Measurements from ENCODE around the gene ALG13. TPM values are rescaled to one million over a fixed set of nuclear protein-coding genes. Genes with fewer than 3 reads are reported as not detected.

ALG13 gene
- total and polyA plus RNA-seq, 10 of the 15 experiments (the other 5 are each of a cell fraction or from before 2014, with no cell fraction given): 30.5 to 119 (median 51.1) TPM

DNA sequence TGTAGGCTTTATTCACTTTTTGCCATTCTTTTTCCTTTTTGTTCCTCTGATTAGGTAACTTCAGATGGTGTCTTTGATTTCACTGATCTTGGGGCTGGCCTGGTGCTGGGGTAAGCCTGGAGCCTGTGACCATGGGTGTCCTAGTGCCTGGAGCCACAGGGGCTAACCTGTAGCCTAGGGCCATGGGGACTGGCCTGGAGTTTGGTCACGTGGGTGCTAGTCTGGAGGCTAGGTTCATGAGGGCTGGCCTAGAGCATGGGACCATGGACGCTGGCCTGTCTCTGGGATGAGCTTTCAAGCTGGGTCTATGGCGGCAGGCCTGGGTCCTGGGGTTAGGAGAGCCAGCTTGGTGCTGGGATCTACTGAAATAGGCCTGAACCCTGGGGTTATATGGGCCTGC is 32.2 kb upstream of the ALG13 start (continued):
- TF ChIP-seq, protein P1, sequence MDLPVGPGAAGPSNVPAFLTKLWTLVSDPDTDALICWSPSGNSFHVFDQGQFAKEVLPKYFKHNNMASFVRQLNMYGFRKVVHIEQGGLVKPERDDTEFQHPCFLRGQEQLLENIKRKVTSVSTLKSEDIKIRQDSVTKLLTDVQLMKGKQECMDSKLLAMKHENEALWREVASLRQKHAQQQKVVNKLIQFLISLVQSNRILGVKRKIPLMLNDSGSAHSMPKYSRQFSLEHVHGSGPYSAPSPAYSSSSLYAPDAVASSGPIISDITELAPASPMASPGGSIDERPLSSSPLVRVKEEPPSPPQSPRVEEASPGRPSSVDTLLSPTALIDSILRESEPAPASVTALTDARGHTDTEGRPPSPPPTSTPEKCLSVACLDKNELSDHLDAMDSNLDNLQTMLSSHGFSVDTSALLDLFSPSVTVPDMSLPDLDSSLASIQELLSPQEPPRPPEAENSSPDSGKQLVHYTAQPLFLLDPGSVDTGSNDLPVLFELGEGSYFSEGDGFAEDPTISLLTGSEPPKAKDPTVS (IDR thresholded peaks at IDR 0.05; ENCODE audit: low read depth, low read length): no peak
- TF ChIP-seq SIN3A (IDR thresholded peaks at IDR 0.05; ENCODE audit: low read depth, low read length) (no peak), RAD21 (IDR thresholded peaks at IDR 0.05; ENCODE audit: insufficient read depth, low read depth, low read length) (no peak), CHD4 (IDR thresholded peaks at IDR 0.05) (no peak)

DNA sequence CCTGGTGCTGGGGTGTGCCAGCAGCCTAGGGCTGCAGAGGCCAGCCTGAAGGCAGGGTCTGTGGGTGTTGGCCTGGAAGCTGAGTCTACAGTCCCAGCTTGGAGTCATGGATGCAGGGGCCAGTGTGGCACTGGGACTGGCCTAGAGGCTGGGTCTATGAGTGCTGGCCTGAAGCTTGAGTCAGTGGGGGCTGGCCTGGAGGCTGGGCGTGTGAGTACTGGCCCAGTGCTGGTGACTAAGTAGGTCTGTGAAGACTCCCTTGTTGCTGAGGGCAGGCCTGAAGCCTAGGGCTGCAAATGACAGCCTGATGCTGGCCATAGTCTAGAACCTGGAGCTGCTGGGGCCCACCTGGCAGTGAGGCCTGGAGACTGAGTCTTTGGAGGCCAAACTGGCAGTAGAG is 31.3 kb upstream of the ALG13 start:
- no peak overlapping the region for H2AFZ ChIP-seq (ENCODE audit: control insufficient read depth, low read depth, low read length)
- ATAC-seq (no peak), DNase-seq (ENCODE audit: low read depth, low spot score) (no peak), FAIRE-seq (no peak)
- in situ Hi-C loops (cut with MboI) (no loop called here), intact Hi-C loops (cut with micrococcal nuclease; ENCODE audit: unreplicated experiment) (no loop called here)
- no peak overlapping the region for H3K4me2 ChIP-seq (ENCODE audit: control insufficient read depth, insufficient read depth)
- H3K36me3 ChIP-seq (ENCODE audit: control insufficient read depth in 2 of 2, insufficient read depth in 2 of 2, low read length in 1 of 2): no peaks in the 10 kb centered on the region
- H3K27ac ChIP-seq (ENCODE audit: control insufficient read depth, insufficient read depth): no peak overlapping the region
- ChIA-PET SMC1A (ENCODE audit: uncharacterized antibody, unreplicated experiment) (interaction anchor here (1.0 kb wide), 1 partner anchor 32 kb away, joined by 4 read pairs; the partner anchor contains the start of gene ALG13), POLR2A (no interaction called here), CTCF (no interaction called here), RAD21 (ENCODE audit: unreplicated experiment) (no interaction called here)
- no peaks in the 10 kb centered on the region for H4K20me1 ChIP-seq (ENCODE audit: control insufficient read depth, insufficient read depth)
- no peak overlapping the region for H3K9ac ChIP-seq (ENCODE audit: control insufficient read depth, insufficient read depth, low read length)
- TF ChIP-seq TCF7 (IDR thresholded peaks at IDR 0.05; ENCODE audit: borderline replicate concordance) (no peak), RAD51 (IDR thresholded peaks at IDR 0.05) (no peak), HDAC2 (IDR thresholded peaks at IDR 0.05) (no peak), NFIC (IDR thresholded peaks at IDR 0.05; ENCODE audit: low read depth, low read length) (no peak), SUPT20H (IDR thresholded peaks at IDR 0.05; ENCODE audit: borderline replicate concordance, control insufficient read depth, low read depth, low read length) (no peak), IKZF1 (conservative IDR thresholded peaks at IDR 0.05) (no peak), CHD1 (IDR thresholded peaks at IDR 0.05; ENCODE audit: low read depth, low read length) (no peak)
- TF ChIP-seq, protein P2, sequence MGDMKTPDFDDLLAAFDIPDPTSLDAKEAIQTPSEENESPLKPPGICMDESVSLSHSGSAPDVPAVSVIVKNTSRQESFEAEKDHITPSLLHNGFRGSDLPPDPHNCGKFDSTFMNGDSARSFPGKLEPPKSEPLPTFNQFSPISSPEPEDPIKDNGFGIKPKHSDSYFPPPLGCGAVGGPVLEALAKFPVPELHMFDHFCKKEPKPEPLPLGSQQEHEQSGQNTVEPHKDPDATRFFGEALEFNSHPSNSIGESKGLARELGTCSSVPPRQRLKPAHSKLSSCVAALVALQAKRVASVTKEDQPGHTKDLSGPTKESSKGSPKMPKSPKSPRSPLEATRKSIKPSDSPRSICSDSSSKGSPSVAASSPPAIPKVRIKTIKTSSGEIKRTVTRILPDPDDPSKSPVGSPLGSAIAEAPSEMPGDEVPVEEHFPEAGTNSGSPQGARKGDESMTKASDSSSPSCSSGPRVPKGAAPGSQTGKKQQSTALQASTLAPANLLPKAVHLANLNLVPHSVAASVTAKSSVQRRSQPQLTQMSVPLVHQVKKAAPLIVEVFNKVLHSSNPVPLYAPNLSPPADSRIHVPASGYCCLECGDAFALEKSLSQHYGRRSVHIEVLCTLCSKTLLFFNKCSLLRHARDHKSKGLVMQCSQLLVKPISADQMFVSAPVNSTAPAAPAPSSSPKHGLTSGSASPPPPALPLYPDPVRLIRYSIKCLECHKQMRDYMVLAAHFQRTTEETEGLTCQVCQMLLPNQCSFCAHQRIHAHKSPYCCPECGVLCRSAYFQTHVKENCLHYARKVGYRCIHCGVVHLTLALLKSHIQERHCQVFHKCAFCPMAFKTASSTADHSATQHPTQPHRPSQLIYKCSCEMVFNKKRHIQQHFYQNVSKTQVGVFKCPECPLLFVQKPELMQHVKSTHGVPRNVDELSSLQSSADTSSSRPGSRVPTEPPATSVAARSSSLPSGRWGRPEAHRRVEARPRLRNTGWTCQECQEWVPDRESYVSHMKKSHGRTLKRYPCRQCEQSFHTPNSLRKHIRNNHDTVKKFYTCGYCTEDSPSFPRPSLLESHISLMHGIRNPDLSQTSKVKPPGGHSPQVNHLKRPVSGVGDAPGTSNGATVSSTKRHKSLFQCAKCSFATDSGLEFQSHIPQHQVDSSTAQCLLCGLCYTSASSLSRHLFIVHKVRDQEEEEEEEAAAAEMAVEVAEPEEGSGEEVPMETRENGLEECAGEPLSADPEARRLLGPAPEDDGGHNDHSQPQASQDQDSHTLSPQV (IDR thresholded peaks at IDR 0.05): no peak
- H3K79me2 ChIP-seq (ENCODE audit: control insufficient read depth, insufficient read depth, low read length): no peaks in the 10 kb centered on the region
- no TSS peak for BruUV-seq (replicated peaks)
- no peak overlapping the region for H3K4me3 ChIP-seq
- H3K27me3 ChIP-seq (replicated peaks in 1 of 2; ENCODE audit: control insufficient read depth in 2 of 2, insufficient read depth in 2 of 2, low read length in 1 of 2): no peaks in the 10 kb centered on the region
- WGBS (ENCODE audit: insufficient coverage, insufficient replicate concordance, low lambda C conversion rate, missing lambda C conversion rate): 18% methylated on average over 1 of the region's 1 CpG
- no peaks in the 10 kb centered on the region for H3K9me3 ChIP-seq (replicated peaks; ENCODE audit: control insufficient read depth, insufficient read depth, low read length)
- no peaks in the 10 kb centered on the region for H3K4me1 ChIP-seq (ENCODE audit: control insufficient read depth, insufficient read depth, low read length)
